IMR-90 (cell line): ENCODE measurements around the gene PALM. TPM values are rescaled to one million over a fixed set of nuclear protein-coding genes. Genes with fewer than 3 reads are reported as not detected.

Experiments
- ATAC-seq: fragments of 200-7000 bp; cut with Tn5 transposase; 2 replicates; pipeline ENCODE4 v1.9.1; 2020; ENCODE audit warnings: low read depth, mild to moderate bottlenecking, moderate library complexity
- BruUV-seq: library from RNA; stranded (reverse); fragments of 400-500 nt; replicated peaks from 2 replicates; lab custom pipeline; 2021; lab: Mats Ljungman, UMichigan
- CTCF ChIA-PET: fragments of 300-600 bp; formaldehyde crosslinking; extraction: SDS; loops from one replicate; lab custom pipeline; 2021; ENCODE audit warnings: antibody characterized with exemption; lab: Yijun Ruan, JAX
- POLR2A ChIA-PET: fragments of 300-600 bp; sonication (Branson Sonifier 250); formaldehyde crosslinking; loops from one replicate; lab custom pipeline; 2022; ENCODE audit warnings: antibody characterized with exemption; ENCODE audit not compliant: unreplicated experiment; lab: Charles Lee
- DNase-seq: peaks from one replicate; pipeline ENCODE4 v3.0.0; 2013
- H2AFZ ChIP-seq: replicated peaks from 2 replicates; pipeline ENCODE3; 2013; ENCODE audit warnings: low read length, mild to moderate bottlenecking; ENCODE audit not compliant: poor library complexity
- H2AK5ac ChIP-seq: 2 replicates; pipeline ENCODE4 v1.6.1; 2013; ENCODE audit warnings: low read depth, low read length, inconsistent platforms
- H2AK9ac ChIP-seq: replicated peaks from 2 replicates; pipeline ENCODE3; 2013; ENCODE audit warnings: mild to moderate bottlenecking, low read depth, low read length, moderate library complexity; ENCODE audit not compliant: poor library complexity
- H2BK120ac ChIP-seq: 2 replicates; pipeline ENCODE4 v1.6.1; 2013; ENCODE audit warnings: low read depth, low read length, inconsistent platforms
- H2BK15ac ChIP-seq: 3 replicates; pipeline ENCODE4 v1.6.1; 2013; ENCODE audit warnings: low read depth, low read length, inconsistent platforms
- H2BK20ac ChIP-seq: 2 replicates; pipeline ENCODE4 v1.6.1; 2013; ENCODE audit warnings: low read depth, mild to moderate bottlenecking, inconsistent platforms, low read length, moderate library complexity
- H2BK5ac ChIP-seq: 2 replicates; pipeline ENCODE4 v1.6.1; 2013; ENCODE audit warnings: mild to moderate bottlenecking, low read depth, low read length, inconsistent platforms; ENCODE audit not compliant: poor library complexity, severe bottlenecking
- H3K14ac ChIP-seq: replicated peaks from 2 replicates; pipeline ENCODE4 v1.6.1; 2013; ENCODE audit warnings: low read depth, low read length, inconsistent platforms
- H3K18ac ChIP-seq: 2 replicates; pipeline ENCODE4 v1.6.1; 2013; ENCODE audit warnings: low read depth, low read length, control low read depth
- H3K23ac ChIP-seq: 2 replicates; pipeline ENCODE4 v1.6.1; 2013; ENCODE audit warnings: low read depth, low read length, inconsistent platforms
- H3K27ac ChIP-seq: 2 replicates; pipeline ENCODE4 v1.5.1; 2013; ENCODE audit warnings: mild to moderate bottlenecking, control low read depth, low read length; ENCODE audit not compliant: insufficient read depth
- H3K27me3 ChIP-seq: 2 replicates; pipeline ENCODE4 v1.6.1; 2013; ENCODE audit warnings: low read length; ENCODE audit not compliant: control insufficient read depth, insufficient read depth
- H3K36me3 ChIP-seq: 2 replicates; pipeline ENCODE4 v1.6.1; 2013; ENCODE audit warnings: low read length, mixed read lengths; ENCODE audit not compliant: control insufficient read depth, insufficient read depth
- H3K4ac ChIP-seq: 2 replicates; pipeline ENCODE4 v1.6.1; 2013; ENCODE audit warnings: low read depth, low read length, inconsistent platforms
- H3K4me1 ChIP-seq: 2 replicates; pipeline ENCODE4 v1.6.1; 2013; ENCODE audit warnings: low read length, mixed read lengths; ENCODE audit not compliant: control insufficient read depth, insufficient read depth
- H3K4me2 ChIP-seq: 2 replicates; pipeline ENCODE4 v1.6.1; 2013; ENCODE audit warnings: low read depth, mild to moderate bottlenecking, control low read depth, low read length, moderate library complexity
- H3K4me3 ChIP-seq: 2 replicates; pipeline ENCODE4 v1.5.1; 2013; ENCODE audit warnings: low read depth, mild to moderate bottlenecking, control low read depth, low read length, moderate library complexity; ENCODE audit not compliant: insufficient read depth
- H3K56ac ChIP-seq: 2 replicates; pipeline ENCODE4 v1.6.1; 2013; ENCODE audit warnings: low read length, inconsistent platforms; ENCODE audit not compliant: insufficient read depth; ENCODE audit errors: extremely low read depth
- H3K79me1 ChIP-seq, 2 experiments: 2 replicates each; pipeline ENCODE4 v1.6.1; 2013; ENCODE audit warnings: low read length in 2 of 2, inconsistent platforms in 1 of 2, low read depth in 1 of 2
- H3K9ac ChIP-seq: 2 replicates; pipeline ENCODE4 v1.6.1; 2013; ENCODE audit warnings: low read depth, low read length, control low read depth
- H3K9me1 ChIP-seq: 2 replicates; pipeline ENCODE4 v1.6.1; 2013; ENCODE audit warnings: low read length, inconsistent platforms; ENCODE audit not compliant: insufficient read depth
- H3K9me3 ChIP-seq: 2 replicates; pipeline ENCODE4 v1.6.1; 2013; ENCODE audit warnings: low read length; ENCODE audit not compliant: control insufficient read depth, insufficient read depth
- H4K20me1 ChIP-seq: 2 replicates; pipeline ENCODE4 v1.6.1; 2013; ENCODE audit warnings: low read length, inconsistent platforms; ENCODE audit not compliant: insufficient read depth
- H4K5ac ChIP-seq: 2 replicates; pipeline ENCODE4 v1.6.1; 2013; ENCODE audit warnings: mild to moderate bottlenecking, low read depth, low read length, control low read depth
- H4K8ac ChIP-seq, 2 experiments: 2 replicates each; pipeline ENCODE4 v1.6.1; 2013; ENCODE audit warnings: low read depth in 2 of 2, low read length in 2 of 2, control low read depth in 1 of 2, inconsistent platforms in 1 of 2
- H4K91ac ChIP-seq: 2 replicates; pipeline ENCODE4 v1.6.1; 2013; ENCODE audit warnings: low read depth, low read length, inconsistent platforms; ENCODE audit not compliant: insufficient read depth
- BHLHE40 ChIP-seq: fragments of 150-350 bp; IDR thresholded peaks from 2 replicates; pipeline ENCODE4 v1.6.1; 2016; ENCODE audit warnings: mild to moderate bottlenecking, low read depth, low read length
- CHD1 ChIP-seq: IDR thresholded peaks from 2 replicates; pipeline ENCODE4 v1.6.1; 2012; ENCODE audit warnings: low read depth, low read length, improper control_type of control experiment
- MAZ ChIP-seq: IDR thresholded peaks from 2 replicates; pipeline ENCODE4 v1.6.1; 2012; ENCODE audit warnings: low read depth, mild to moderate bottlenecking, low read length, improper control_type of control experiment, moderate library complexity, borderline replicate concordance
- MXI1 ChIP-seq: IDR thresholded peaks from 2 replicates; pipeline ENCODE4 v1.6.1; 2012; ENCODE audit warnings: low read depth, mild to moderate bottlenecking, low read length, moderate library complexity, borderline replicate concordance
- POLR2A ChIP-seq: IDR thresholded peaks from 2 replicates; pipeline ENCODE4 v1.6.1; 2012; ENCODE audit warnings: mild to moderate bottlenecking, low read depth, low read length
- WGBS, 2 experiments: methylation state at CpG; one replicate each; pipeline versions ENCODE4 v1.1.5 to v1.1.7; 2013; ENCODE audit warnings: missing lambda C conversion rate in 2 of 2; ENCODE audit not compliant: insufficient read length in 1 of 2; ENCODE audit errors: extremely low coverage in 2 of 2; 5-methylcytosine and 5-hydroxymethylcytosine counted together
- dilution Hi-C: fragments of 300-500 bp; cut with HindIII; formaldehyde crosslinking; loops from one replicate; pipeline ENCODE4 v1.14.3; 2018; ENCODE audit warnings: low sequenced_read_pairs; ENCODE audit not compliant: unreplicated experiment
- in situ Hi-C: fragments of 300-500 bp; cut with MboI; formaldehyde crosslinking; loops from 3 replicates; pipeline ENCODE4 v1.14.3; 2019; ENCODE audit warnings: low sequenced_read_pairs, inconsistent platforms, mixed read lengths
- intact Hi-C: fragments of 100-400 bp; cut with micrococcal nuclease; formaldehyde crosslinking; loops from 2 replicates; pipeline ENCODE4 v1.10.0; 2022
- polyA plus RNA-seq, 3 experiments: library from polyadenylated mRNA; depleted of rRNA; stranded (reverse); fragments of >200 nt; gene quantifications; 2 replicates each; pipeline ENCODE4 v1.2.3, GENCODE V29; 2012; ENCODE audit warnings: low replicate concordance in 1 of 3
- total RNA-seq: library from RNA; depleted of rRNA; stranded (reverse); fragments of >200 nt; gene quantifications from 2 replicates; pipeline ENCODE4 v1.2.3, GENCODE V29; 2012
- TF ChIP-seq, protein P1 (sequence below): fragments of 150-350 bp; IDR thresholded peaks from 2 replicates; pipeline ENCODE4 v1.6.1; 2017; ENCODE audit warnings: mild to moderate bottlenecking, antibody characterized with exemption, low read length, low read depth

The PALM gene
- total and polyA plus RNA-seq, 2 of the 4 experiments (the other 2 are of a cell fraction): 2.2 to 7.4 TPM

DNA sequence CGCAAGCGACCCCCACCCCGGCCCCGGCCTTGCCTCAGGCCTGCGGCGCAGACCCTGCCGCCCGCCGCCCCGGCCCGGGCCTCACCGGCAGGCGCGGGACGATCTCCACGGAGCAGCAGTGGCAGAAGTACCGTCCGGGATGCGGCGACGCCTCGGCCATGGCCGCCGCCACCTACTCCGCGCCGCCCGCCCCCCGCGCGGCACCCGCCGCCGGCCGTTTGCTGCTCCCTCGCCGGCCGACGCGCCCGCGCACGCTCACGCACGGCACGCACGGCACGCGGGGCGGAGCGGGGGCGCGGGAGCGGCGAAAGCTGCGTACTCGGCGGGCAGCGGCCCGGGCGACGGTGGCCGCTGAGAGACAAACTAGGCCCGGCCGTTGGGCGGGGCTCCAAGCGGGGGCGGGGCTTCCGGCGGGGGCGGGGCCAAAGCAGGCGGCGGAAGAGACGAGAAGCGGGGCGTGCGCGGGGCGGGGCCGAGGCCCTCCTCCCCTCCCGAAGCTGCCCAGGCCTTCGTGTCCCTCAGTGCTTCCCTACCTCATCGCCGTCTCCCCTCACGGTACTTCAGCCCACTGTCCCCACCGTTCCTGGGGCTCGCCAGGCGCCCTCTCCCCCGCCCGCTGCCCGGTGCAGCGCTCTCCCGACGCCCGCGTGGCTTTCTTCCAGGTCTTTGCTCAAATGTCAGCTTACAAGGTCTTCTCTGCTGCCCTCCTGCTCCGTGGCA, 45.6 kb upstream of the PALM start, which contains the start of gene RNF126:
Gene RNF126 (minus strand): TSS at position 253 of the 720 bp plus-strand sequence. CDS start 93 bp downstream, at position 160.
- Histone ChIP-seq H3K9me3 (no peaks in the 10 kb centered on the region), H3K27ac (peak within 1 kb of the TSS; percentile 93), H3K9ac (peak within 1 kb of the TSS; percentile 91), H3K36me3 (peaks cover 5% of the 10 kb centered on the region; the same call in 1 of the 2 replicates), H3K14ac (peak within 1 kb of the TSS; percentile 83), H3K18ac (peak within 1 kb of the TSS; percentile 82), H4K20me1 (peaks cover 42% of the 10 kb centered on the region), H3K9me1 (no peaks in the 10 kb centered on the region), H2AK5ac (peak within 1 kb of the TSS; percentile 88), H4K91ac (peak within 1 kb of the TSS; percentile 70), H3K79me1 (peaks cover 0 to 35% of the 10 kb centered on the region in 2 experiments; a peak in 2 of 4 replicates), H3K56ac (peak within 1 kb of the TSS; percentile 48; the same call in 1 of the 2 replicates), H4K8ac (peak within 1 kb of the TSS; percentile 82 to 97), H2BK120ac (peak within 1 kb of the TSS; percentile 52; the same call in 1 of the 2 replicates), H3K4ac (peak within 1 kb of the TSS; percentile 91), H3K4me3 (peak within 1 kb of the TSS; percentile 87), H3K23ac (peak within 1 kb of the TSS; percentile 18; the same call in 1 of the 2 replicates), H3K4me2 (peak within 1 kb of the TSS; percentile 95), H2BK15ac (0 out of 3 replicates have a peak within 1 kb of the TSS, but pooled peaks have one; percentile 15), H3K27me3 (no peaks in the 10 kb centered on the region), H2BK5ac (peak within 1 kb of the TSS; percentile 85), H2BK20ac (no peak within 1 kb of the TSS), H2AK9ac (peak within 1 kb of the TSS; percentile 95), H4K5ac (peak within 1 kb of the TSS; percentile 98), H2AFZ (peak within 1 kb of the TSS; percentile 96), H3K4me1 (peaks cover 14% of the 10 kb centered on the region)
- in situ Hi-C loops: no loop called here
- WGBS, 2 experiments: 3% methylated on average over 27 of the region's 97 CpGs; no CpG with 5 or more reads in 1 of the 2 experiments
- TF ChIP-seq CHD1: no peak
- TF ChIP-seq BHLHE40: peak; percentile 91
- TF ChIP-seq MXI1: peak; percentile 83
- TF ChIP-seq POLR2A: peak; percentile 71; the same call in 1 of the 2 replicates
- TF ChIP-seq MAZ: peak; percentile 94
- TF ChIP-seq, protein P1, sequence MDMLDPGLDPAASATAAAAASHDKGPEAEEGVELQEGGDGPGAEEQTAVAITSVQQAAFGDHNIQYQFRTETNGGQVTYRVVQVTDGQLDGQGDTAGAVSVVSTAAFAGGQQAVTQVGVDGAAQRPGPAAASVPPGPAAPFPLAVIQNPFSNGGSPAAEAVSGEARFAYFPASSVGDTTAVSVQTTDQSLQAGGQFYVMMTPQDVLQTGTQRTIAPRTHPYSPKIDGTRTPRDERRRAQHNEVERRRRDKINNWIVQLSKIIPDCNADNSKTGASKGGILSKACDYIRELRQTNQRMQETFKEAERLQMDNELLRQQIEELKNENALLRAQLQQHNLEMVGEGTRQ: no peak
- dilution Hi-C loops: no loop called here
- DNase-seq (peak; percentile 88), ATAC-seq (peak; percentile 89)
- ChIA-PET CTCF (no interaction called here), POLR2A (no interaction called here)
- intact Hi-C loops: loop anchor here (2.0 to 10.0 kb wide), 4 partner anchors 30 to 249 kb away; partner anchors contain the start of genes POLRMT and R3HDM4
- BruUV-seq: no TSS peak
